Kidney (tissue), 14 donors: ENCODE results near the gene TMEM131. TPM values are rescaled to one million over a fixed set of nuclear protein-coding genes. Genes with fewer than 3 reads are reported as not detected.

ENCODE experiments used
- DNase-seq, 5 donors: peaks; one replicate each; pipeline ENCODE4 v3.0.0-alpha.2; 2013 to 2020
- FAIRE-seq: peaks from 2 replicates; lab custom pipeline; 2012; peaks lifted over from hg19 to GRCh38; lab: Jason Lieb, UNC
- H3K27ac ChIP-seq, 2 donors: one replicate each; pipeline ENCODE4 v1.7.0; 2013; ENCODE audit warnings: low read depth in 2 of 2, low read length in 2 of 2, inconsistent platforms in 1 of 2
- H3K27me3 ChIP-seq: one replicate; pipeline ENCODE4 v1.7.1; 2013; ENCODE audit warnings: low read length, inconsistent platforms; ENCODE audit not compliant: control insufficient read depth, insufficient read depth
- H3K36me3 ChIP-seq, 3 donors: one replicate each; pipeline versions ENCODE4 v1.7.0 to v1.7.1; 2013; ENCODE audit warnings: low read length in 3 of 3, control low read depth in 1 of 3, inconsistent platforms in 1 of 3; ENCODE audit not compliant: insufficient read depth in 3 of 3, control insufficient read depth in 2 of 3
- H3K4me1 ChIP-seq, 3 donors: one replicate each; pipeline versions ENCODE4 v1.7.0 to v1.7.1; 2013; ENCODE audit warnings: low read length in 3 of 3, inconsistent platforms in 1 of 3, low read depth in 1 of 3; ENCODE audit not compliant: control insufficient read depth in 2 of 3, insufficient read depth in 2 of 3
- H3K4me3 ChIP-seq, 3 donors: one replicate each; pipeline versions ENCODE4 v1.7.0 to v1.8.1; 2013; ENCODE audit warnings: low read length in 3 of 3, control low read depth in 1 of 3, inconsistent platforms in 1 of 3
- H3K9ac ChIP-seq, 3 donors: one replicate each; pipeline versions ENCODE4 v1.7.0 to v1.7.1; 2013; ENCODE audit warnings: low read length in 3 of 3, control low read depth in 1 of 3, inconsistent platforms in 1 of 3
- H3K9me3 ChIP-seq, 3 donors: one replicate each; pipeline versions ENCODE4 v1.7.0 to v1.7.1; 2013; ENCODE audit warnings: low read length in 3 of 3, control low read depth in 1 of 3, inconsistent platforms in 1 of 3; ENCODE audit not compliant: control insufficient read depth in 2 of 3, insufficient read depth in 1 of 3
- CTCF ChIP-seq: IDR thresholded peaks from 3 replicates; pipeline ENCODE4 v1.5.1; 2012; ENCODE audit warnings: mild to moderate bottlenecking, moderate library complexity, borderline replicate concordance; ENCODE audit not compliant: insufficient read depth; ENCODE audit errors: extremely low read depth
- intact Hi-C: fragments of 100-400 bp; cut with DNase I; formaldehyde crosslinking; loops from one replicate; pipeline ENCODE4 v1.11.1; 2022
- polyA plus RNA-seq: library from polyadenylated mRNA; stranded (reverse); fragments of 350-450 nt; fragmentation: Illumina TruSeq; extraction: RNeasy Lipid Tissue Mini Kit (QIAGEN cat#74804); gene quantifications from one replicate; pipeline ENCODE4 v1.2.3, GENCODE V29; 2014; ENCODE audit warnings: low read depth, low replicate concordance; ENCODE audit not compliant: insufficient read depth
- total RNA-seq: library from RNA; stranded (reverse); fragmentation: NEBNext Ultra II Directional; extraction: Animal tissue kit (Norgen Biotek cat#: 25700); gene quantifications from one replicate; pipeline ENCODE4 v1.2.1, GENCODE V29; 2021
- donor health status: control.
- donor health status: control.
- donor health status: control.
- donor health status: control.
- donor health status: control.
- donor health status: DM: yes; HTN: yes; CAD: no.
- donor health status: Normal renal cell carcinoma (clear cell type).

TMEM131 gene
- total and polyA plus RNA-seq, 2 donors from 2014 or later: 8.0 to 38.4 TPM

DNA sequence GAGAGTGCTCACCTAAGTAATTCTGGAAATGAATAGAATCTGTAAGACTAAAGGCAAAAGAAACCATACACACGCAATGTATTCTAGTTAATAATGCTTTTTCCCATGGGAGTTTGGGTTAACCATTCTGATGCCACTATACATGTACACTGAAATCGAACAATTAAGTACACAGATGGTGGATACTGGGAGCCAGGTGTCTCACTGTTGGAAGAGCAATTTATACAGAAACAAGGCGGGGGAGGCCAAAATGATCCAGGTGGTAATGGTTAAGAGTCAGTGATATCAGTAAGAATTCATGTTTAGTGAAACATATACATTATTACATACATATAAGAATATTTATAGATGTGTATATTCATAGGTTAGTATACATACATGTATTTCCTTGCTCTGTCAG lies 67.2 kb downstream of the TMEM131 start:
- H3K27me3 ChIP-seq: no peaks in the 10 kb centered on the region
- intact Hi-C loops: no loop called here
- FAIRE-seq (no peak), DNase-seq (no peak)
- no peak overlapping the region for H3K9ac ChIP-seq
- no peak for TF ChIP-seq CTCF
- no peak overlapping the region for H3K4me3 ChIP-seq
- H3K4me1 ChIP-seq: peaks cover 0 to 8% (median 0%) of the 10 kb centered on the region in 3 donors
- H3K9me3 ChIP-seq: no peaks in the 10 kb centered on the region
- H3K27ac ChIP-seq: no peak overlapping the region
- peaks cover 0 to 11% (median 2%) of the 10 kb centered on the region in 3 donors for H3K36me3 ChIP-seq

DNA sequence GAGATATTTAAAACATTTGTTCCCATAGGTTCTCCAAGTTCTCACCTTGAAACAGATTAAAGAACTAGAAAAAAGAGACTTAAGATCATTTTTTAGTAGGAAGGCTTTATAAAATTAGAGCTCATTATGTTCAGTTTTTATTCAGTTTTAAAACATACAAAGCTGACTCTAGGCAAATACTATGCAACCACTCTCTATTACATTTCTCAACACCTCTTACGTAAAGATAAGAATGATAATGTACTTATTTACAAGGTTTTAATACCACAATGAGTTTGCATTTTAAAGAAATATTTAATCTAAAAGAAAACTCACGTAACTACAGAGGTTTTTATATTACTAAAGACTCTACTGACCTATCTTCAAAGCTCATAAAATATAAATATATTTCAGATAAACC lies 68.8 kb downstream of the TMEM131 start:
- no peak for FAIRE-seq
- intact Hi-C loops: no loop called here
- no peak overlapping the region for H3K9ac ChIP-seq

DNA sequence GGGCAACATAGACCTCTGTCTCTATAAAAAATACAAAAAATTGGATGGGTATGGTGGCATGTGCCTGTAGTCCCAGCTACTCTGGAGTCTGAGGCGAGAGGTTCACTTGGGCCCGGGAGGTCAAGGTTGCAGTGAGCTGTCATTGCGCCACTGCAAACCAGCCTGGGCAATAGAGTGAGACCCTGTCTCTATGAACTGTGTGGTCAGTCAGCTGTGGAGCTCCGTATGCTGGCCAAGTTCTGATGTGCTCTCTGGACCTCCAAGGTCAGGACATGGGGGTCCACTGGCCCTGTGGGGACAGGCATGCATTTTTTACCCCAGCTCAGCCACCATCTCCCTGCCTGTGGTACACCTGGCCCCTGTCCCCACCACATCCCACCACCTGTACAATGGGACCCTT lies 71.6 kb downstream of the TMEM131 start:
- intact Hi-C loops: no loop called here
- no peaks in the 10 kb centered on the region for H3K9me3 ChIP-seq
- DNase-seq (no peak), FAIRE-seq (no peak)
- H3K4me1 ChIP-seq: no peaks in the 10 kb centered on the region
- H3K4me3 ChIP-seq: no peak overlapping the region
- H3K27me3 ChIP-seq: no peaks in the 10 kb centered on the region
- TF ChIP-seq CTCF: no peak
- H3K9ac ChIP-seq: no peak overlapping the region
- H3K27ac ChIP-seq: no peak overlapping the region
- peaks cover 0 to 11% (median 2%) of the 10 kb centered on the region in 3 donors for H3K36me3 ChIP-seq

More for the DNA sequence above, 68.8 kb downstream of the TMEM131 start:
- H3K27me3 ChIP-seq: no peaks in the 10 kb centered on the region
- H3K36me3 ChIP-seq: peaks cover 0 to 11% (median 2%) of the 10 kb centered on the region in 3 donors
- no peak overlapping the region for H3K27ac ChIP-seq
- H3K9me3 ChIP-seq: no peaks in the 10 kb centered on the region
- H3K4me1 ChIP-seq: peaks cover 0 to 6% (median 0%) of the 10 kb centered on the region in 3 donors
- no peak for TF ChIP-seq CTCF
- no peak overlapping the region for H3K4me3 ChIP-seq
- no peak for DNase-seq

- TF ChIP-seq CTCF: no peak
- Histone ChIP-seq H3K27me3 (no peaks in the 10 kb centered on the region), H3K27ac (no peak overlapping the region), H3K9me3 (no peaks in the 10 kb centered on the region), H3K4me3 (no peak overlapping the region), H3K9ac (no peak overlapping the region), H3K36me3 (peaks cover 0 to 8% (median 0%) of the 10 kb centered on the region in 3 donors), H3K4me1 (no peaks in the 10 kb centered on the region)
- intact Hi-C loops: no loop called here
- no peak for FAIRE-seq
- DNase-seq: no peak
Observed at GRCh38 chr2:97919858-97920257, 75.9 kb downstream of the TMEM131 start.
